Measurements from ENCODE around the gene CBX4.

Gene CBX4

DNA sequence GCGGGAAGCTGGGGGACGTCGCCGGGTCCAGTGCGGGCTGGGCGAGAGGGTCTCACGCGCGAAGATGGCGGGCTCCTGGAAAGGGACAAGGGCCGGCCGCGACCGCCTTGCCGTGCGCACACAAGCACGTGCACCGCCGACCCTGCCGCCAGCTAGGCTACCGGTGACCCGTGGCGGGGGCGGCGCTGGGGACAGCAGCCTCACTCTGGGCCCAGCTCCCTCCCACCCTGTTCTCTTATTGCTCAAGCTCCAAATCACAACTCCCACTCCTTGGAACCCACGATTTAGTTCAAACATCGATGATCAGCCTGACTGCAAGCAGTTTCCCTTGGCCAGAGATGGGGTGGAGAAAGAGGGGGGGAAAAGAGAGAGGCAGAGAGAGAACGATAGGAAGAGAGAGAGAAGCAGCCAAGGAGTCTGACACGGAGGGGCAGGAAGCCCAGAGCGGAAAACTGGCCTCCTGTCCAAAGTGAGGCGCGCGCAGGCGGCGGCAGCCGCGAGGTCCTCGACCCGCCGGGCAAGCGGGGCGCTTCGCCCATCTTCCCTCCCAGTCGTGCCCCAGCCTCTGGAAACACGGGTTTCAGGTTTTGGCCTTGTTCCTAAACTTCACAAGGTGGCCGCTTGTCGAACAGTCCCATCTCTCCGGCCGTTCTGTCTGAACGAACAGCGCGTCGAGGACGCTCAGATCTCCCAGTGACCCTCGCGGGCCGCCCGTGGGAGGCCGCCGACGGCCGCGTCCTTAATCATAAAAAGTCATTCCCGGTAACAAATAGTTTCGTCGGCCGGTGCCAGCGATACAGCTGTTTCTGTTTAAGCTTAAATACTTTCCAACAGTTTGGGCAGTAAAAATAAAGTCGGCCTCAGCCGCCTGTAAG lies 40.7 kb downstream of the CBX4 start:
- DNase-seq = no peak

DNA sequence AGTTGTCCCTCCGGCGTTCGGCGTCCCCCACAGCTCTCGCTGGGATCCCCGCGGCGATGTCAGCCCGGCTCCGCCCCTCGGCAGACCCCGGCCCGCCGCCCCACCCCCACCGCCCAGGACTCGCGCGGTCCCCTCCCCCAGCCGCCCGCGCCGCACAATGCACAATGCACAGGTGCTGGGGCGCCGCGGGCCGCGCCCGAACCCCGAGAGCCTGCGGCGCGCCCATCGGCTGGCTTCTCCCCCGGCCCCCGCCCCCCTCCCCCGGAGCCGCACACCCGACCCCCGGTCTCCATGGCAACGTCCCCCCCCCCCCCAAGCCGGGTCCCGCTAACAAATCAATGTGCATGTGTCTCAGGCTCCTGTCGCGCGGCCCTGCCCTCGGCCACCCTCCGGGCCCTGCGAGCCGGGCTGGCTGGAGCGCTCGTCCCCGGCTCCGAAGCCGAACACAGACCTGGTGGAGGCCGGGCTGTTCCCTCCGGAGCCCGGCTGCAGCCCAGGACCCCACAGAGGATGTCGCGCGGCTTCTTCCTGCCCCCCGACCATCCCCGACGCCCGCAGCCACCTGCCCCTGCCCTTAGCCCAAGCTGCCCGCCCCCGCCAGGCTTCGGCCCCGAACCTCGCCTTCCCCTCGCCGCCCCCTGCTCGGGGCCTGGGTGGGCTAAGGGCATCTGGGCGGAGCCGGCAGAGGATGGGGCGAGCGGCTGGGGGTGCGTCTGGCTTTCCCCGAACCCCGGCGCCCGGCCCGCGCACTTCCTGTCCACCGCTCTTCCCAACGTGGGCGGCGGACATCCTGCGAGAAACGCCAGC lies 41.5 kb downstream of the CBX4 start:
- peak; percentile 54 for DNase-seq

DNA sequence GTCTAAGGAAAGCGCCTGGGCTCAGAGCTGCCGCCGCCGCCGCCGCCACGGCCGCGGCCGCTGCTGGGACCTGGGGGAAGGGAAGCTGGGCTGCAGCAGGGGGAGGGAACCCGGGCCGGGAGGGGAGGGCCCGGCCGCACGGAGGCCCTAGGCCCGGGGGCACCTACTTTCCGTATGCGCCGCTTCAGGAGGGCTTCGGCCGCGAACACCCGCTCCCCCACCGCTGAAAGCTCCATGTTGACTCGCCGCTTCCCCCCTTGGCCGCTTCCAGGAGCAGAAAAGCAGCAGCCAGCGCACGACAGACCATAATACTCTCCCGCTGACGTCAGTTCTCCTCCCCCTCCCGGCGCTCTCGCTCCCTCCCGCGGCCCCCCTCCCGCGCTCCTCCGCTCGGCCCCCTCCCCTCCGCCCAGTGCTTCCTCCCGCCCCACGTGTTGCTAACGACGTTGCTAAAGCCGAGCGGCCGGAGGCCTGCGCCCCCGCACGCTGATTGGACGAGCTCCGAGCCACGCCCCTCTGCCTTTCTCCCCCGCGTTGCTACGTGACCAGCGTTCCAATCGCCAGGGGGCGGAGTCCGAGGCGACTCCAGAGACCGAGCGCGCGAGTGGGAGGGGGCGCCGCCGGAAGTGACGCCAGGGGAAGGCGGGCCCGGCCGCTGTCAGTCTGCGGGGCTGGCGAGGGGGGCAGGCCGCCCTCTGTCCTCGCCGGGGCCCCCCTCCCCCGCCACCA lies 42.3 kb downstream of the CBX4 start, which contains the start of gene CBX8:
Gene CBX8 (minus strand): TSS at position 315 of the 729 bp plus-strand sequence. CDS start 79 bp downstream, at position 236.
- DNase-seq = peak; percentile 91

DNA sequence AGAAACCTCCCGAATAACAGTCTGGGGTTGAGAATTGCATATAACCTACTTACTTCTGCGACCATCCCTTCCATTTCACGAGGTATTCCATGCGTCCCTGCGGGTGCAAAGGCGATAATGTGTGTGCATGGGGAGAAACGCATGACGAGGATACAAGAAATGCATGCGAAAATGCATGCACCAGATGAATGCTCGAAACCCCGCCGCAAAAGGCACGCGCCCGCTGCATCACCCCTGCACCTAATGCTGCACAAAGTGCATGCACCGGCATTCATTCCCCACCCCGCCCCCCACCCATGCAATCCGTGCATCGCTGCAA lies 42.8 kb downstream of the CBX4 start:
- no peak for DNase-seq

DNA sequence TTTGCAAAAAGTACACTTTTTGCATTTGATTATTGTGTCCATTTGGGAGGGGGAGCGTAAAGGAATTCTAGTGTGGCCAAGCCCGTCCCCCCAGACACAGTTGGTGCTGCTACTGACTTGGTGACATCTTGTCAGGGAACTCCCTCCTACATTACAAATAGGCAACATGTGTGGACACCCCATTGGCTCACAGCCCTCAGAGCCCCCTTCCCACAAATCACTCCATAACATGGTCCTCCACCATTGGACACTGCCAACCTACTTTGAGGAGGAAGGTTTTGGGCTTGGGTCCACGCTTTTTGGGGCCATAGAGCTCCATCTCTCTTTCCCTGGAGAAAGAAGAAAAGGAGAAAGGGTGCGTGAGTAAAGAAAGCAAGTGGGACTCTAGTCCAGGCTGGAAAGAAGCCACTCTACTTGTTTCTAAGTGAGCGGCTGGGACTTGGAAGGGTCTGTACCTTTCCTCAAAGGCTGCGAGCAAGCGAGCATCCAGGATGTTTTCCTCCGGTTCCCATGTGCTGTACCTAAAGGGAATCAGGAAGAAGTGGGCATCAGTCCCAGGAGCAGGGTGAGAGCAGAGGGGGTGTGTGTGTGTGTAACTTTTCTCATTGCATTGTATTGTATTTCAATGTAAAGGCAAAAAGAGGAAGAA lies 43.3 kb downstream of the CBX4 start:
- DNase-seq = no peak

DNA sequence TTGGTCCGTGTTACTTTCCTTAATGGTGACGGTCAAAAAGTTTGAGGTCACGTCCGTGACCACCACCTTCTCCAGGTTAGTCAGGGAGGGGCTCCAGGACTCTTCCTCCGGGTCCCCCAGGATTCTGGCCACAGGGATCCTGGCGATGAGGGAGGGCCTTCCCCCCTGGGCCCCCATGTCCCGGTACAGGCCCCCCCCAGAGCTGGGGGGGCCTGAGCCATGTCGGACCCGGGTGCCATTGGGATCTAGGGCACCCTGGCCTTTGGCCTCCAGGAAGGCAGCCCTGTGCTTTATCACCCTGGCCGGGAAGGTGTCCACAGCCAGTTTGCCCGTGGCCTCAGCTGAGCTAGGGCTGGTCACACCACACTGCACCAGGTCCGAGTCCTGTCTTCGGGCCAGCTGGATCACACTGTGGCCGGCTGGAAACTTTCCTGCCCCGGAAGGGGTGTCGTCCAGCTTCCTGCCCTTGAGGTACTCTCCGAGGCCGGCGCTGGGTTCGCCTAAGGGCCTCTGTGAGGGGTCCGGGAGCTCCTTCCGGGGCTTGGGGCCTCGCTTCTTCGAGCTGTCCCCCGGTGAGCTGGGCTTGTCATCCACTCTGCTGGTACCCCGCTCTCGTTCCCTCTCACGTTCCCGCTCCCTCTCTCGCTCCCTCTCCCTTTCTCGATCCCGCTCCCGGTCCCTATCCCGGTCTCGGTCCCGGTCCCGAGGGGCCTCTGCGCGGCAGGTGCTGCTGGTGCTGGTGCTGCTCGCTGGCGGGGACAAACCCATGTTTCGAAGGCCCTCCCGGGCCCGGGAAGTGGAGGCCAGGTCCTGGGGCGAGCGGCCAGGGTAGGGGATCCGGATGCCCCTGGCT lies 44.4 kb downstream of the CBX4 start:
- DNase-seq = no peak

DNA sequence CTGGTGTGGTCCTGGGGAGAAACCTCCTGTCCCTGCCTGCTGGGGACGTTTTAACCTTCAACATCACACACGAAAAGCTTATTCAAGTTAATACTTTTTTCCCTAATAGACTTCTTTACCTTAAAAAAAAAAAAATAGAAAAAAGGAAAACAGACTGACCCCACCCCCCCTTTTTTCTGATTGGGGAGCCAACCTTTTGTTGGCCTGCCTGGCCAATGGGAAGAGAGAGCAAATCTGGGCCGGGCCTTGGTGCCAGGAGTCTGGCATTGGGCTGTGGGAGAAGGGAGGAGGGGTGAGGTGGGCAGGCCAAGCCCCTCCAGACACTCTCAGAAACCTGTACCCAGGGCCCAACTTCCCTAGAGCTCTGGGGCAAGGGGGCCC lies 45.3 kb downstream of the CBX4 start:
- DNase-seq = no peak

DNA sequence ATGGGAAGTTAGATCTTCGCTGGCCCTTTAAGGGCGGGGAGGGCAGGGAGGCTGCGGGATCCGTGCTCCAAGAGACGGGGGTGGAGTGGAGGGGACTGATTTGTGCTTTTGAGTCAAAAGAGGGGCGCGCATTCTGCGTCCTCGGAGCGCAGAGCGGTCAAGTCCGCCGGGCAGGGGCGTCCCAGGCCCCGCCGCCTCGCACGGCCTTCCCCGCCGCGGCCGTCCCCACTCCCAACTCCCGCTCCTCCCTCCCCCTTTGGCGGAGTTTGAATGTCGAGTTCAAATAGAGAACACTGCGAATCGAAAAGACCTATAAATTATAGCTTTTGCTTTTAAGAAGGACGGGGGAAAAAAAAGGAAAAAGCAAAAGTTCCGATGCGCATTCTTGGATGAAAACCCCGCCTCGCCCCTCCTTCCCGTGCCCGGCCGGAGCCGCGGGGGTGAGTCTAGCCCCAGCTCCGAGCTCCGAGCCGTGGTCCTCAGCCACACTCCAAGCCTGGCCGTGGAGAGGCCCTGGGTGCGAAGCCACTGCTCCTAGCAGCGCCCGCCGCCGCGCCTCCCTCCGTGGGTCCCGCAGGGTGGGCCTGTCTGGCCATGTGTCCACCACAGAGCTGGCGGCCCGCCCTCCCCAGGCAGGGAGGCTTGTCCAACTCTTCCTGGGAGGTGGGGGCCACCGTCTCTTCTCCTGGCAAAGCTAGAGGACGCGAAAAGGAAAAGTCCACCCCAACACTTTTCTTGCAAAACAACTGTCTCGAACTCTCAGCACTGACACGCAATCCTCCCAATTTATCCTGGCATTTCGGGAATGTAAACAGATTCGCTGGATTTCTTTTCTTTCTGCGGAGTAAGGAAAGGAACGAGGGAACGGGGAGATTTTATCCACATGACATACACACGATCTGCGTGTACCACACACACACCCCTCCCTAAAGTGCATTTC lies 46.0 kb downstream of the CBX4 start:
- DNase-seq = no peak

DNA sequence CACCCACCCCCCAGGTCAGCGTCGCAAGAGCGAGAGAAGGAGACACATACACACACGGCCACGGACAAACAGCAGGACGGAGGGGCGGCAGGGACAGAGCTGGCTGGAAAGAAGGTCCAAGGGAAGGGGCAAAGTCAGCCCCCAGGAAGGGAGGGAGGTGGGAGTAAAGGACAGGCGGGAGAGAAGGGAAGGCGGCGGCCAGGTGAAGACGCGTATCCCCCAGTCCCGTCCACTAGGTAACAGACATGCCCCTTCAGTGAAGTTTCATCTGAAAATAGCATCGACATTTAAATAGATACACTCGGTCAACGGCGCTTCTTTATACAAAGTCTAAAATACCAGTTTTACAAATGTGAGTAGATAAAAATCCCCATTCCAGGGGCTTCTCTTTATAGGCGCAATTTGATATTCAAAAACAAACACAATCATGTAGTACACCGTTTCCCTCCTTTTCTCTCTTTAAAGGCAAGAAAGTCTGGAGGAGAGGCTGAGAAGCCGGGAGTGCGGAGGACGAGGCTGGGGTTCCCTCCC lies 46.8 kb downstream of the CBX4 start:
- no peak for DNase-seq

DNA sequence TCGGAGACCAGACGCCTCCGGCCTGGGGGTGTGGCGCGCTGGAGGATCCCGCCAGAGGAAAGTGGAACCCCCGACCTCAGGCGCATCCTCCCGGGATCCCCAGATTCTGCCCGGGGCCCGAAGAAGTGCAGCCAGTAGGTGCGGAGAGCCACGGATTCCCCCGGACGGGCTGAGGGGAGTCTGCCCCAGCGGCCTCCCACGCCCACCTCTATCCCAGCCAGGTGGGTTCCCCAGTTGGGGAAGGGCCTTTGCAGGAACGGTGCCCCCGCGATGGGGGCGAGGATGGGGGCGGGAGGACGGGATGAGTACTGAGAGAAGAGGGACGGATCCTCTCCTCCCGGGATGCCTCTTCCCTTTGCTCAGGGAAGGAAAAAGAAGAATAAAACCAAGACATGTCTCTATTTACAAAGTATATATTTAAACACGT lies 47.5 kb downstream of the CBX4 start:
- no peak for DNase-seq

DNA sequence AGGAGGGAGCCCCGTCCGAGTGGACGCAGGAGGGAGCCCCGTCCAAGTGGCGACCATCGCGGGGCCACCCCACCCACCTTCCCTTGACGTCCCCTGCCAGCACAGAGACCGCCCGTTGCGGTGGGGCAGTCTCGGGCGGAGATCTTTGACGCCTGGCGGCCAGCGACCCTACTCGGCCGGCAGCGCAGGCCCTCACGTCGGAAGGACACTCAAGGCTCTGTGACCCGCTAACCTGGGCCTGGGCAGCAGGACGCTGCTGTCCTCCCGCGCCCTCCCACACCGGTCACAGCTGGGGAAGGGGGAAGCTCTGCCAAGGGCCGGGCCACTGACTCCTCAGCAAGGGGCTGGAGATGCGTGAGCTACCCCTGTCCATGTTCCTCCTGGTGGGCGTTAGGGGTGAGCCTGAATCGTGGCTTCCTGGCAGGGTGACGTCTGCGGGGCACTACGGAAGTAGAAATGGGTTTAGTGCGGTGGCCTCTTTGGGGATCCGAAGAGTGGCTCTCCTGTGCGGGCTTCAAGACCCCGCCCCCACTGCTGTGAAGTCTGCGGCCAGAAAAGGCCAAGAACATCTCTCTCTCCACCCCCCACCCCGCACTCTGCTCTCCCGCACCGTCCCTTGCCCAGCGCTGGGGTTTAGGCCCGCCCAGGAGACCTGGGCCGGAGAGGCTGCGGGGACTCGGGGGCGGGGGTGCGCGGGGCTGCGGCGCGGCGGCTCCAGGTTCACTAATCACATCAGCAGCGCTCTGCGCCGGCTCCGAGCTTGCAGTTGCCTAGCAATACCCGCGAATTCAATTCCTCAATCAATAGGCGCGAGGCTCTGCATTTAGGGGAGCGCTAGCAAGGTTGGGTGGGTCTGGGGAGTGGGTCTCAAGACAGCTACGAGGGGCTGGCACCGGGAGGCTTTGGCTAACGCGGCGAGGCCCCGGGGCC lies 48.2 kb downstream of the CBX4 start:
- DNase-seq = no peak

DNA sequence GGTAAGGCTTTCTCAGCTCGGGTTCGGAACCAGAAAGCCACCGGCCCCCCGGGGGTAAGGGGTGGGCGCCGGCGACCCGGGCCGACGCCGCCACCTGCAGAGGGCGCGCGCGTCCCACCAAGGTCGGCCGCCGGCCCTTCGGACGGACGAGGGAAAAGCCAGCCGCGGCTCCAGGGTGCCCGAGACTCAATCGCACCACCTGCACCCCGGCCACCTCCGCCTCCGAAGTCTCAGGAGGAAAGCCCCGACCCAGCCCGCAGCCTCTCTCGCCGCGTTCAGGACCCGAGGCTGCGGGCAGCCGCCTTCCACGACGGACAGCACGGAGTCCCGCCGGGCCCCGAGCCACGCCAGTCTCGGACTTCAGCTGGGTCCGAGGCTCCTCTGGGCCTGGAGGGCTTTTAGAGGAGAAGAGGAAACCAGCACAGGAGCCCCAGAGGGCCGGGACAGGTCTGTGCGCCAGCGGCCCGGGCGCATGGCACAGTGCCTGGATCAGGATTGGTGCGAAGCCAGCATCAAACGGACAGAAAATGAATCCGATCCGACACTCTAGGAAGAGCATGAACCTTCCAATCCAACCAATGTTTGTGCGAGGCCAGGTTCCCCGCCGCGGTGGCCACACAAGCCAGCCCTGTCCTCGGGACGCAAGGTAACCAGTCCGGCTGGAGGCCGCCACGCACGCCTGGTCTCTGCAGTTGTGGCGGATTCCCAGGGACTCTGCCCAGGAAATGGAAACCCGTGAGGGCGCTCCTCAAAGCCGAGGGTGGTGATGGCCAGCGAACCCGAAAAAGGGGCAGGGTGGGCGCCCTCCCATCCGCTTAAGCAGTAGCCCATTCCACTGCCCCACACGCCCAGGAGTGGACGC lies 49.1 kb downstream of the CBX4 start:
- DNase-seq = peak; percentile 1

DNA sequence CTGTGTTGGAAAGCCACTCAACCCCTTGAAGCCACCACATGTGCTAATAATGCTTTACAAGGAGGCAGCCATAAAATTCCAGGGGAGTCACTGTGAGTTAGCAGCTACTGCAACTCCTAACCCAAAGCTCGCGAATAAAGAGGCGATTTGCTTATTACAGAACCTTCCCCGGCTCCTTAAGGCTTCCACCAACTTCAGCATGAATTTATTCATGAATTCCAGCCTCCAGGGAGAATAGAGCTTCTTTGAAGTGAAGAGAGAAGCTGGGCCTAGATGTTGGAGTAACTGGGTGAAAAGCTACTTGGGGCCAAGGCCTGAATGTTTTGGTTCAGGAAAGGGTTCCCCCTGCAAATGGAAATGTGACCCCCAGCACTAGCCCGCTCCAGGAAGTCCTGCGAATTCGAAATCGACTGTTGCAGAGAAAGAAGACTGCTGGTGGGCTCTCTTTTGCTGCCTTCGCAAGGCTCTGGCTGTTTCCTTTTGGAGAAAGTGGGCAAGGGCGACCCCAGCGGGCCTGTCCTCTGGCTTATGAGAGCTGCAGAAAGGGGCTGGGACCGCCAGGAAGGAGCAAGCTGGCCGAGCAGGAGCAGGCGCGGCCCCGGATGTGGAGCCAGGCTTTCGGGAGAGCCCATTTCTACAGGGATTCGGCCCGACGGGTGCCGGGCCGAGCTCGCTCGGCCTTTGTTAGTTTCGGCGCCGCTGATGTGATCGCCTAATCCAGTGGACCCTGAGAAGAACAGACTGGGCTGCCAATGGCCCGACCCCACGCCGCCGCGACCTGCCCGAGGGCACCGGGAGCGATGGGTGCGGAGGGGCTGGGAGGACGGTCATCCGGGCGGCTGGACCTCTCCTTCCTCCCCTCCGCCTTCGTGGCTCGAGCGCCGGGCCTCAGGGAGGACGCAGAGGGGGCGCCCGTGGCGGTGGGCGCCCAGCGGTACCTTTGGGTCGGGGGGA lies 50.0 kb downstream of the CBX4 start:
- DNase-seq = no peak

DNA sequence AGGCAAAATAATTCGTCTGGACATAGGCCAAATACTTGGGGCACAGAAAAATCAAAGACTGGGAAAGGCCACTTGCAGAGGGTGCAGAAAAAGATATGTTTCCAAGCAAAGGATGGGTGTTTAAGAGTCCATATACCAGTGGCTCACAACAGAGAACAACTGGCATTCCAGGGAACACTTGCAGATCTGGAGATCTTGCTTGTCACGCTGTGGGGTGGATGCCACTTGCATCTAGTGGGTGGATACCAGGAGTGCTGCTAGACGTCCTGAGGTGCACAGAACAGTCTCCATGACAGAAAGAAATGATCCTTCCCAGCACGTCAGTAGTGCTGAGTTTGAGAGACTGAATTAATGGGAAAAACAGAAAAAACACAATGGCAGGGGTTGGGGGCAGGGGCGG lies 50.8 kb downstream of the CBX4 start:
- DNase-seq = no peak

DNA sequence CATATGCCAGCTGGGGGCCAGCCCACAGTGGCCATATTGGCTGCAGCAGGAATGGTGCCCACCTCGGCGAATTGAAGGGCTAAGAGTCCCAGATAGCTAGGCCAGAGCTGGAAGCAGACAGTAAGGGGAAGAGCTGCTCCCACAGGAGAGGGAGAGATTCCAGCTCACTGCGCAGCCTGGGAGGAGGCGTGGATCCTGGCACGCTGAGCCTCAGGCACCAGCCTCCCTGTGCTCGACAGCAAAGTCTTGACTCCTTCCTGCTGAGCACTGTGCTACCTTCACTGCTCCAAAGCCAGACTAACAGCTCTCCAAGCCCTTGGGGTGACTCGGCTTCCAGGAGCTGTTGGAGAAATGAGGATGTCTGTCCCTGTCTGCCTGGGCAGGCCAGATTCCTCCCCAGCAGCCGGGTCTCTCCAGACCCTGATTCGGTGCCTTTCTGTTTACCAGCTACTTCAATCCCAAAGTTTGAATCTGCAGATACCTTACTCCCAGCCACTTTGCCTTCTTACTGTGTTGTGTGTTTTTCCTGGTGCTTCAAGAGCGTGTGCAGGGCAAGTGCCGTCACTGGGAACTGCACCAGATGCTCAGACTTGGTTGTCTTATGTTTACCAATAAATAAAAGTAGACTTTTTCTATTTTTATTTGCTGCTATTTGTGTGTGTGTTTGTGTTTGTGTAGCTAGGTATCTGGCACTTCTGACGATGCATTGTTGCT lies 52.2 kb downstream of the CBX4 start:
- no peak for DNase-seq
